GM19452 (cell line): ENCODE measurements around the gene MB21D2.

Source experiments
- ATAC-seq: cut with Tn5 transposase; IDR thresholded peaks from one replicate; pipeline ENCODE4 v1.9.1; 2021; ENCODE audit not compliant: unreplicated experiment

The MB21D2 gene

GRCh38 chr3:192923731-192924130 is 6.1 kb upstream of the MB21D2 start:
- no peak for ATAC-seq

DNA sequence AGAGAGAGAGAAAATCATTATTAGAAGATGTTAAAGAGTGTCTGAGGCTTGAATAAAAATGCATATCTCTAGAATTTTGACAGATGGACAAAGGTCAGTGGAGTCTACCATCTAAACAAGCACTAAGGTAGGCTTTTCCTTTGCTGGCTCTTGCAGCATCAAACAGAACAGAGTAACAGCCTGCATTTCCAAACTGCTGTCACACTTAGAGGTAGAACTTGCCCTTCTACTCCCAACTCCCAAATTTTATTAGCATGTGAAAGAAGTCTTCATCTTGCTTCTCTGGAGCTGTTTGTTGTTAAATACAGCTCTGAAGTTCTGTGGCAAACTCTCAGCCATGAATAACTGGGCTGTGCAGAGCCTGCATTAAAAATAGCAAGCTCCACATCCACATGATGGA is 4.1 kb upstream of the MB21D2 start:
- ATAC-seq: no peak

DNA sequence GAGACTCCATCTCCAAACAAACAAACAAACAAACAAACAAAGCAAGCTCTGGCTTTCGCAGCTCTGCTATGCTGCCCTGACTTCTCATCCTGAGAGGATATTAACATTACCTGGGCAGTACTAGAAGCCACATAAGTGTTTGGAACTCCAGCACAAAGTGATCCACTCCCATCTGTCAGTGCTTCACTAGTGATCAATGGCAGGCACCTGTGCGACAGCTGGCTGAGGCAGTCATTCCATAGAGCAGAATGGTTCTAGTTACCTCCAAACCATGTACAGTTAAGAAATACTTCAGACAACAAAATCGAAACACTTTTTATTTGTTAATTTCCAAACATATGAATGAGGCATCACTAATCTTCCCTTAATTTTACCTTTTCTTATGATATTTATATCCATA is 2.8 kb upstream of the MB21D2 start:
- no peak for ATAC-seq

- no peak for ATAC-seq
These were observed 2.2 kb upstream of the MB21D2 start for GRCh38 chr3:192919901-192920300.

- no peak for ATAC-seq
These were observed 576 bp upstream of the MB21D2 start for GRCh38 chr3:192918275-192918588.

GRCh38 chr3:192917028-192917403 is 640 bp downstream of the MB21D2 start:
- no peak for ATAC-seq

- no peak for ATAC-seq
These were observed 1.2 kb downstream of the MB21D2 start for GRCh38 chr3:192916371-192917027.

DNA sequence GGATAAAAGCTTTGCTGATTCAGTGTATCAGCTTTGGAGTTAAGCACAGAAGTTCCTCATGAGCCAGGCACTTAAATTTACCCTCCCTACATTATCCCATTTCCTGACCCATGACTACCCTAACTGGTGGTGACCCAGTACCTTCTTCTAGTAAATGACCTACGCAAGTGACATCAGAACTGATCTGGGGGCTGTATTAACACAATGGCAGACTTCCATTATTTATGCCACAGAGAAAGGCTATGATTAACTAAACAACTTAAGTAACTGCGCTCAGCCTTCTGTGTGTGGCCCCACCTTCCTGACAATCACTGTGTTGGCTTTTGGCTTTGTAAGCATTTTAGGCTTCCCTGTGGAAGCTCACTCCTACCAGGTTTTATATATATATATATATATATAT is 1.9 kb downstream of the MB21D2 start:
- ATAC-seq: no peak

- peak; percentile 27 for ATAC-seq
These were observed 2.4 kb downstream of the MB21D2 start for GRCh38 chr3:192915304-192915703.

DNA sequence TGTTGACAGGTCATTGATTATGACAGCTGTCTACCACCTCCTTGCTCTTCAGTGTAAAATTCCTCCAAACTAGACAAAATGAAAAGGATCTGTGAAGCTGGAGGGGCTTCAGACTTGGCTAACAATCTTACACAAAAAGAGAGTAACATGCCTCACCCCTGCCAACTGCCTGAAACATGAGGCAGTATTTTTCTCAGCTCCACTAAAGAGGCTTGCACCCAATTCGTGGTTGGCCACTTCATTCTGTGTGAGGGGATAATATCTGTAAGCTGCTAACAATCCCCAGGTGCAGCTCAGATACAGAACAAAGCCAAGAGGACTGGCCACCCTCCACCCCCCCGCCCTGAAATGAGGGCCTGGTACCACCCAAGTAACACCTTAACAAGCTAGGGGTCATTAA is 2.8 kb downstream of the MB21D2 start:
- no peak for ATAC-seq

DNA sequence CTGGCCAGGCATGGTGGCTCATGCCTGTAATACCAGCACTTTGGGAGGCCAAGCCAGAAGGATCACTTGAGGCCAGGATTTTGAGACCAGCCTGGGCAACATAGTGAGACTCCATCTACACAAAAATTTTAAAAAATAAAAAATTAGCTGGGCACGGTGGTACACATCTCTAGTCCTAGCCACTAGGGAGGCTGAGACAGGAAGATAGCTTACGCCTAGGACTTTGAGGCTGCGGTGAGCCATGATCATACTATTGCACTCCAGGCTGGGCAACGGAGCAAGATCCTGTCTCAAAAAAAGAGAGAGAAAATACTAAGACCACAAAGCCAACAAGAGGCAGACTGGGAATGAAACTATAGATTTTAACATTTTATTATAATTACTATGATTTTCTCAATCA is 4.1 kb downstream of the MB21D2 start:
- ATAC-seq: no peak

GRCh38 chr3:192911293-192911692 is 6.4 kb downstream of the MB21D2 start:
- ATAC-seq: no peak

DNA sequence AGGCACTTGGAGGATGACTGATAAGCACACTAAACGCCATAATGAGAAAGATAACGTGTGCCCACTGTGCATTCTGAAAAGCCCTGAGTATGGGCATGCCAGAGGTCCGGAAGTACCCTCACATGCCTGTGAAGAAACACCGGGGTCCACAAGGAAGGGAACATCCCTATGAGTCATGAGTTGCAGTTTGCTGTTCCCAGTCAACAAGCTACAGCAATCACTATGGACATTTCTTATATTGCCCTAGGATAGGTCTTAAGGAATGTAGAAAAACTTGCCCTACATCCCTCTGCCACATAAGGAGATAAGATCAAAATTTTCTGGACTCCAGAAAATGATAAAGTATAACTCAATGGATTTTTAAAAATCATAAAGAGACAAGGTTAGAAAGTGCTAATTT is 9.9 kb downstream of the MB21D2 start:
- no peak for ATAC-seq

GRCh38 chr3:192906940-192907339 is 10.7 kb downstream of the MB21D2 start:
- no peak for ATAC-seq

- no peak for ATAC-seq
These were observed 11.5 kb downstream of the MB21D2 start for GRCh38 chr3:192905980-192906678.

DNA sequence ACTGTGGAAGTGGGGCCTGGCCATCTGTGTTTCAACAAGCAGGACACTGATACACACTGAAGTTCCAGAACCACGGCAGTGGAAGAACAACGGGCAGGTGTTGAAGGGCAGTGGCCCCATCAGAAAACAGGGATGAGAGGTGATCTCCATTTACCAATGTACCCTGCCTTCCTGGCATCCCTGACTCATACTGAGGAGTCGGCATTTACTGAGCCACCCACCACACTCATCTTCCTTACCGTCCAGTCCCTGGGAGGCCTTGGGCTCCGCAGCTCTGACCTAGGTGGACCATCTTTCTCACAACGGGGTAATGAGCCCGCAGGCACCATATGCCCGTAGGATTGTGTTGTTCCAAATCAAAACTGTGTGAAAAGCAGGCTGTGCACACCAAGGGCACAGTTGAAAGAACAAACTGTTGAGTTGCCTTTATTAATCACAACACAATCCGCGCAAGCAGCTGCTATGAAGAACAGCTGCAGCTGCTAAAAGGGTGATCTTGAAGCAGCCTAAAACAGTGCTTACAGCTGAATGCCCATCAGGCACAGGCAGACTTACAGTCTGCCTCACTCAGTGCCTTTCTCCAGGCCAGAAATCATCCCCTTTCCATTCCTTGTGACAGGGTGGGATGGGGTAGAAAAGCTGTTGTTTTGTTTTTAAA is 12.9 kb downstream of the MB21D2 start:
- no peak for ATAC-seq

DNA sequence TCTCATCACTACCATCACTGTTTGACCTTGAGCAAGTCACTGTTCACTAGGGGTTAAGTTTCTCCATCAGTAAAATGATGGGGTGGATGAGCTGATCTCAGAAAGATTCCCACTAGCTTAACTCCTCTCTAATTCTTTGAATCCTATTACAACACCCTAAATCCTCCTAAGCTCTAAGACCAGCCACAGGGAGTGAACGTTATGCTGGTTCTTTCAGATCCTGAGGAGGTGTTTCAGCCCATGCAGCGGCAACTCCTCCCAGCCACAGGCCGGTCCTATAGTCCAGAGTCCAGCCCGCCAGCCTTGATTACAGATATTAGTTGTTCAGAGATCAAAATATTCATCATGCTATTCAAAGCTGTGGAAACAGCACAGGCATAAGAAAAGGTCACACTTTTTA is 15.1 kb downstream of the MB21D2 start:
- no peak for ATAC-seq

DNA sequence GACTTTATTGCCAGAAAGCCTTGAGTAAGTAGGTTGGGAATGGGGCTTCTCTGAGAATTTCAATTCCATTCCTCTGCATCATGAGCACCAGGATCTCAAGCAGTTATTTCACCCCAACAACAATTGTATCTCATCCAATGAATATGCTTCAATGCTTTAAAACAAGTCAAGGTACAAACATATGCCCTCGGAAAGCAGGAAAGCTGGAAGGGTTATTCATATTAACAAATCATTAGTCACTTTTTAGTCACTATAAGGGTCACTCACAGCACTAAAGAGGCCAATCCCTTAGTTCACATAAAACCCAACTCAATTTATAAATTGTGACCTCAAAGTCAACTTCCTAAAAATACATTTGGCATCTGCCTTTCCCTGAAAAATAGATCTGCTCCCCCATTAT is 16.2 kb downstream of the MB21D2 start:
- ATAC-seq: no peak

DNA sequence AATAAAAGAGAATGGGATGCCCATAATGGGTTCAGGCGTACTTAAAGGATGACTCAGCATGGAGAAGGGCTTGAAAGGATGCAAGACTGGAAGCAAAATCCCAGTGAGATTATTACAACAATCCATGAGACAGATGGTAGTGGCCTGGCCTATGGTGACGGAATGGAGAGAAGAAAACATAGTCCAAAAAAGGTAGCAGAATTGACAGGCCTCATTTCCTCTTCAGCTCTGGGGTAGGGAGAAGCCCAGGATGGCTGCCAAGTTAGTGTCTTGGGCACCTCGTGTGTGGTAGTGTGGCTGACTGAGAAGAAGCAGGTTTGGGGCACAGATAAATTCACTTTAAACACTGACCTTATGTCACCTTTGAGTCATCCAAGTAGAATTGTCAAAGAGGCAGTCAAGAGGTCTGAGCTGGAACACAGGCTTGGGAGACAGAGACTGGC is 18.1 kb downstream of the MB21D2 start:
- ATAC-seq: no peak

DNA sequence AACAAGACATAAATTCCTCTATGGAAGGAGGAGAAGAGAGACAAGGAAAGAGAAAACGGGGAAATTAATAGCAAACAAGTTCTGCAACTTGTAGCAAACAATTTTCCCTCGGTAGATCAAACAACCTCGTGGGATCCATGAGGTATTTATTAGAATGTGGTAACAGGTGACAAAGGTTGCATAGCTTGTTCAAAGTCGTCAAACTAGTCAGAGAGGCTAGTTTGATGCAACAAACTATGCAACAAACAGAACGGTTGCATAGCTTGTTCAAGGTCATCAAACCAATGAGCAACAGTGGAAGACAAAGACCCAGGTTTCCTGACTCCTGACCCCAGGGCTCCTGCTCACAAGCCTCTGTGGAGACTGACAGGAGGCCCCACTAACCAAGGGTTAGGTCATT is 20.7 kb downstream of the MB21D2 start:
- no peak for ATAC-seq

DNA sequence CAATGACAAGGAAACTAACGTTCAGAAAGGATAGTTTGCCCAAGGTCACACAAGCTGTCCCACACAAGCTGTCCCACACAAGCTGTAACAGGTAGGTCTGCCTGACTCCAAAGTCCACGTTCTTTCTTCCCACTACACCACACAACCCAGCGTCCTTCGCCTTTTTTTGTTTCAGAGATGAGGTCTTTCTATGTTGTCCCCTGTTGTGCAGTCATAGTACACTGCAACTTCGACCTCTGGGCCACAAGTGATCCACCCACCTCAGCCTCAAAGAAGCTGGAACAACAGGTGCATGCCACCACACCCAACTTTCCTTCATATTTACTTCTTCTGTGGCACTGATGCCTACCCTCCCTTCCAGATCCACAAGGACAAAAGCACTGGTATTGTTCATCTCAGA is 21.4 kb downstream of the MB21D2 start:
- no peak for ATAC-seq

GRCh38 chr3:192894676-192895075 is 23.0 kb downstream of the MB21D2 start:
- ATAC-seq: no peak
